ENCODE measurements around the gene MOCS3.

GRCh38 chr20:50987493-50988210, 29.0 kb downstream of the MOCS3 start:
- peak in 5 of 7 experiments; percentile 87 to 94 (median 90) for TF ChIP-seq CTCF (IDR thresholded peaks at IDR 0.05)
- no peak for TF ChIP-seq POLR2A (IDR thresholded peaks at IDR 0.05)
